Type B pancreatic cell (in vitro differentiated cells): ENCODE measurements around the gene PRKN. TPM values are rescaled to one million over a fixed set of nuclear protein-coding genes. Genes with fewer than 3 reads are reported as not detected.

Source experiments
- DNase-seq: peaks from one replicate; pipeline ENCODE4 v3.0.0; 2021; ENCODE audit warnings: mixed read lengths; ENCODE audit not compliant: unreplicated experiment; ENCODE audit errors: extremely low spot score
- H3K27ac Mint-ChIP-seq: 2 replicates; pipeline ENCODE4 v1.8.0; 2021; ENCODE audit warnings: mild to moderate bottlenecking, mixed read lengths
- H3K27me3 Mint-ChIP-seq: 2 replicates; pipeline ENCODE4 v1.8.0; 2021; ENCODE audit warnings: mixed read lengths
- H3K36me3 Mint-ChIP-seq: 2 replicates; pipeline ENCODE4 v1.8.0; 2021; ENCODE audit warnings: mixed read lengths
- H3K4me1 Mint-ChIP-seq: one replicate; pipeline ENCODE4 v1.8.0; 2021; ENCODE audit warnings: mixed read lengths; ENCODE audit not compliant: unreplicated experiment
- H3K4me3 Mint-ChIP-seq: 2 replicates; pipeline ENCODE4 v1.8.0; 2021; ENCODE audit warnings: mild to moderate bottlenecking, mixed read lengths
- H3K9me3 Mint-ChIP-seq: 2 replicates; pipeline ENCODE4 v1.8.0; 2021; ENCODE audit warnings: mixed read lengths
- total RNA-seq: library from RNA; stranded (reverse); gene quantifications from 2 replicates; pipeline ENCODE4 v1.2.1, GENCODE V29; 2021; ENCODE audit warnings: low replicate concordance
- TF ChIP-seq, protein P1 (sequence below): fragments of 200-600 bp; sonication (generic); conservative IDR thresholded peaks from 2 replicates; pipeline ENCODE4 v1.5.0; 2021; ENCODE audit warnings: antibody characterized with exemption, mild to moderate bottlenecking

PRKN gene
- total RNA-seq, 1 donor from 2014 or later = 6.2 TPM

DNA sequence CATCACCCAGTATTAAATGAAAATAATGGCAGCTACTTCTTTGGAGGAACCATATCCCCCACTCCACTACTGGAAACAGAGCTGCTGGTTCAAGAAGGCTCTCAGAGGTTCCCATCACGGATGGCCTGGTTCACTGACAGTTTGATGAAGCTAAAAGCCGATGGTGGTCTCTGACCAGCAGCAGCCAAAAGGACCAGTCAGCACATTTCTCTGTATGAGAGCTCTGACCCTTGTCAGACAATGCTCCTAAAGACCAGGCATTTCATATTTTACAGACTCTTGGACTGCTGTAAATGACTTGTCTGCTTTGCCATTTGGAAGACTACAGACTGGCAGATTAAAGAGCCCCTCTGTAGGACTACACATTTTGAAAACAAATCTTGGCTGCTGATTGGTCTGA is 16.6 kb downstream of the PRKN start:
- no peaks in the 10 kb centered on the region for H3K27me3 Mint-ChIP-seq
- H3K27ac Mint-ChIP-seq = no peak overlapping the region
- H3K36me3 Mint-ChIP-seq = no peaks in the 10 kb centered on the region
- no peaks in the 10 kb centered on the region for H3K9me3 Mint-ChIP-seq
- DNase-seq = no peak
- no peak overlapping the region for H3K4me3 Mint-ChIP-seq
- TF ChIP-seq, protein P1, sequence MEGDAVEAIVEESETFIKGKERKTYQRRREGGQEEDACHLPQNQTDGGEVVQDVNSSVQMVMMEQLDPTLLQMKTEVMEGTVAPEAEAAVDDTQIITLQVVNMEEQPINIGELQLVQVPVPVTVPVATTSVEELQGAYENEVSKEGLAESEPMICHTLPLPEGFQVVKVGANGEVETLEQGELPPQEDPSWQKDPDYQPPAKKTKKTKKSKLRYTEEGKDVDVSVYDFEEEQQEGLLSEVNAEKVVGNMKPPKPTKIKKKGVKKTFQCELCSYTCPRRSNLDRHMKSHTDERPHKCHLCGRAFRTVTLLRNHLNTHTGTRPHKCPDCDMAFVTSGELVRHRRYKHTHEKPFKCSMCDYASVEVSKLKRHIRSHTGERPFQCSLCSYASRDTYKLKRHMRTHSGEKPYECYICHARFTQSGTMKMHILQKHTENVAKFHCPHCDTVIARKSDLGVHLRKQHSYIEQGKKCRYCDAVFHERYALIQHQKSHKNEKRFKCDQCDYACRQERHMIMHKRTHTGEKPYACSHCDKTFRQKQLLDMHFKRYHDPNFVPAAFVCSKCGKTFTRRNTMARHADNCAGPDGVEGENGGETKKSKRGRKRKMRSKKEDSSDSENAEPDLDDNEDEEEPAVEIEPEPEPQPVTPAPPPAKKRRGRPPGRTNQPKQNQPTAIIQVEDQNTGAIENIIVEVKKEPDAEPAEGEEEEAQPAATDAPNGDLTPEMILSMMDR = no peak
- H3K4me1 Mint-ChIP-seq = peaks cover 7% of the 10 kb centered on the region

DNA sequence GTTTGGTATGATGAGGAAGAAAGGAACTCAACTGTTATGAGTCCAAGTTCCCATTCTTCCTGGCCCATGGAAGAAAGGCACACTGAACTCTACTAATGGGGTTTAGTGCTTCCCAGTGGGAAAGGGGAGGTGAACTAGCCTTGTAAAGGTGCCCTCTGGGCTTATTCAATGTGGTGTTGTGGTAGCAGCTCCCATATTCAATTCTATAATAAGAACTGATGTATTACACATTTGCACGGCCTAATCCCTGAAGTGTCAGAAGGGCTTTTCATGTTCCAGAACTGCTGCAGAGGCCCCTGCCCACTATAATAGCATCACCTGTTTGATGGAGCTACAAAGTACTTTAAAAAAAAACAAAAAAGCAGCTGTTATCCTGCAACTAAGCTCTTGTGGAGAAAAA is 17.1 kb downstream of the PRKN start:
- peaks cover 8% of the 10 kb centered on the region for H3K4me1 Mint-ChIP-seq
- no peaks in the 10 kb centered on the region for H3K9me3 Mint-ChIP-seq
- H3K27ac Mint-ChIP-seq = no peak overlapping the region
- H3K36me3 Mint-ChIP-seq = no peaks in the 10 kb centered on the region
- DNase-seq = no peak
- no peak overlapping the region for H3K4me3 Mint-ChIP-seq
- no peaks in the 10 kb centered on the region for H3K27me3 Mint-ChIP-seq
- TF ChIP-seq, protein P1 = no peak

DNA sequence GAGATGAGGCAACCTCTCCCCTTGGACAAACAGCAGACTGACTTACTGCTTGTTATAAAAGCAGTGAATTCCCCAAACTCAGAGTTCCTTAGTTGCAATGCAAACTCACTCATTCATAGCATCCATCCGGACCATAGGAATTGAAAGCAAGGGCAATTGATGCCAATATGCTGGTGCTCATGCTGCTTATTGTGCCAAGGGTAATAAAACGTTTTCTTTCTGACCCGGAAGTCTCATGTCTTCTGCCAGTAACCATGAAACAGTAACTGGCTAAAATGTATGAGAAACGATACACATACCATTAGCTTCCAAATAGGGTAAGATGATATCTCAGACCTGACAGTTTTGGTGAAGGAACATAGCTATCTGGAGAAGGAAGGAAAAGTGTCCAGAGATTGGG is 18.1 kb downstream of the PRKN start:
- H3K4me1 Mint-ChIP-seq = peaks cover 12% of the 10 kb centered on the region
- TF ChIP-seq, protein P1 = no peak
- no peaks in the 10 kb centered on the region for H3K27me3 Mint-ChIP-seq
- H3K9me3 Mint-ChIP-seq = no peaks in the 10 kb centered on the region
- no peak for DNase-seq
- no peak overlapping the region for H3K4me3 Mint-ChIP-seq
- no peak overlapping the region for H3K27ac Mint-ChIP-seq
- no peaks in the 10 kb centered on the region for H3K36me3 Mint-ChIP-seq

DNA sequence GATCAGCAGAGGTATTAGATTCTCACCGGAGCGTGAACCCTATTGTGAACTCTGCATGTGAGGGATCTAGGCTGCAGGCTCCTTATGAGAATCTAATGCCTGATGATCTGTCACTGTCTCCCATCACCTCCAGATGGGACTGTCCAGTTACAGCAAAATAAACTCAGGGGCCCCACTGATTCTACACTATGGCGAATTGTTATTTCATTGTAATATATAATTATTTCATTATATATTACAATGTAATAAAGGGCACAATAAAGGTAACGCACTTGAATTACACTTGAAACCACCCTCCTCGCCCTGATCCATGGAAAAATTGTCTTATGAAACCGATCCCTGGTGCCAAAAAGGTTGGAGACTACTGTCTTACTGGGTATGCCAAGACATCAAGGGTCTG is 18.6 kb downstream of the PRKN start:
- H3K9me3 Mint-ChIP-seq = no peaks in the 10 kb centered on the region
- TF ChIP-seq, protein P1 = no peak
- no peaks in the 10 kb centered on the region for H3K36me3 Mint-ChIP-seq
- H3K27ac Mint-ChIP-seq = no peak overlapping the region
- DNase-seq = no peak
- peaks cover 12% of the 10 kb centered on the region for H3K4me1 Mint-ChIP-seq
- no peaks in the 10 kb centered on the region for H3K27me3 Mint-ChIP-seq
- H3K4me3 Mint-ChIP-seq = no peak overlapping the region

DNA sequence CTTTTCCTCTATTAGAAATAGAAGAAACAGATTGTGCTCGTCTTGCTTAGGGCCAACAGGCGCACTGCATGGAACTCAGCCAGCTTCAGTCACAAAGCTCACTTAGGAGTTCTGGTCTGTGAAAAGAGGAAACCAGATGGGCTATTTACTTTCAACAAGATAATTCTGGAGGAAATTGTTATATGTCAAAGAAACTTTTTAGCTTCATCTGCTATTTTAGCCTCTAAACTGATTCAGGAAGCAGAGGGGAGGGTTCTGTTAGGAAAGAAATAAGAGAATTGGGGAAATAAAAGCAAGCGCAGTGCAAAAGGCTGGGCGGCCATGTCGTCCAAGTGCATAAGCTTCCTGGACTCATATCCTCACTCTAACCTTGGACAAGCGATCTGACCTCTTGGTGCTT is 21.3 kb downstream of the PRKN start:
- H3K4me3 Mint-ChIP-seq = no peak overlapping the region
- peaks cover 7% of the 10 kb centered on the region for H3K27me3 Mint-ChIP-seq

More for the DNA sequence above, 21.3 kb downstream of the PRKN start:
- Mint-ChIP-seq H3K27ac (no peak overlapping the region), H3K4me1 (peaks cover 12% of the 10 kb centered on the region), H3K9me3 (no peaks in the 10 kb centered on the region), H3K36me3 (no peaks in the 10 kb centered on the region)
- no peak for DNase-seq
- TF ChIP-seq, protein P1 = no peak
